Measurements from ENCODE around the gene COL4A2.
A peak's percentile ranks its signal among the peaks of the same experiment; 100 is the strongest.

COL4A2 gene

GRCh38 chr13:110322126-110322827 lies 15.2 kb downstream of the COL4A2 start:
- DNase-seq (ENCODE audit: low read depth) = no peak

- no peak for DNase-seq (ENCODE audit: low read depth)
These were observed 15.7 kb downstream of the COL4A2 start for GRCh38 chr13:110322828-110323171.

DNA sequence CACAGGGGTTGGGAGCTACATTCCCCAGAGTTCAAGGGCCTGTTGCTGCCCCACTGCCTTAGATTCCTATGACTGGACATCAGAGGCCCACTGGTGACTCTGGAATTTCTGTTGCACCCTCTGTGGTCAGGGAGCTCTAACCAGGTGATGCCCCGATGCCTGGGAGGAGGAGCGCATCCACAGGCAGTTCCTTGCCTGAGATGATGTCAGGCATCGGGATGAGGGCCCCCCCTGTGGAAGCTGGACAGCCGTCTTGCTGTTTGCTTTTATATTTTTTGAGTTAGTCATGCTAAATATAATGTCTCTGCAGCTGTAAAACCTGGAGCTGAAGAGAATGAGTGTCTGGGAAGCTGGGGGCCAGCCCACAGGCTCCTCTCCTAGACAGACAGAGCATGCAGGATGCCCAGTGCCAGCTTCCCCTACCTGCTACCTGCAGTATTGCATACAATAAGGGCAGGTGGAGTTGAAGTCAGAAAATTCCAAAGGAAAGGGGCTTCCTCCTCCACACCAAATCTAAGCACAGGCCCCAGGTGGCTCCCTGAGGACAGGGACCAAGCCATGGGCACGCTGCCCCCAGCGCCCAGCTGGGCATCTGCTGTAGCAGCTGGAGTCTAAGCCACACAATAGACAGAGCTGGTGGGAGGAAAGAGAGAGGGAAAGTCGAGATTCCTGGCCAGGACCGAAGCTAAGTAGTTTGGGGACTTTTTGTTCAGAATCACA lies 16.2 kb downstream of the COL4A2 start:
- DNase-seq (ENCODE audit: low read depth) = peak; percentile 72

GRCh38 chr13:110324026-110324749 lies 17.1 kb downstream of the COL4A2 start:
- DNase-seq (ENCODE audit: low read depth) = no peak

- DNase-seq (ENCODE audit: low read depth) = no peak
These were observed 19.3 kb downstream of the COL4A2 start for GRCh38 chr13:110326263-110326904.

- no peak for DNase-seq (ENCODE audit: low read depth)
These were observed 20.1 kb downstream of the COL4A2 start for GRCh38 chr13:110327051-110327721.

- DNase-seq (ENCODE audit: low read depth) = no peak
These were observed 21.5 kb downstream of the COL4A2 start for GRCh38 chr13:110328573-110328972.

- no peak for DNase-seq (ENCODE audit: low read depth)
These were observed 22.2 kb downstream of the COL4A2 start for GRCh38 chr13:110329258-110329657.

GRCh38 chr13:110329798-110330461 lies 22.8 kb downstream of the COL4A2 start:
- DNase-seq (ENCODE audit: low read depth) = no peak

DNA sequence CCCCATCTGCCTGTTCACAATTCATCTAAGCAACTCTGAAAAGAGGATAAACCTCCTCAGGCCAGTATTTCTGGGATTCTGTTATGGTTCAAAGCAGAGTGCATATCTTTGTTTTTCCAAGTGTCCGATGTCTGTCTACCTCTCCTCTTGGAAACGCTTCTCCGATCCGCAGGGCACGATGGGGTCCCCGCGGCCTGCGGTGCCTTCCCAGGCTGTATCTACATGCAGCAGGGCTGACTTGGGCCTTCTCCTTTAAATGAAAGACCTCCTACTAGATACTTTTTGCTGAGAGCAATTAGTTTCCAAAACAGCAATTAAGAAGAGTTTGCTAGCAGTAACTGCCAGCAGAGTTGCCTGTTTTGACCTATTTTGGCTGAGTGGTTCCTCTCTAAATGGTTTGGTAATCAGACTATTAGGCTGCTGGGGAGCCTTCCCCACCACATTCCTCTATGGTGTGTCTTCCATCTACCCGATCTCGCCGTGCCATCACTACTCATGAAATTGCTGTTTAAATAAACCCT lies 23.5 kb downstream of the COL4A2 start:
- no peak for DNase-seq (ENCODE audit: low read depth)

DNA sequence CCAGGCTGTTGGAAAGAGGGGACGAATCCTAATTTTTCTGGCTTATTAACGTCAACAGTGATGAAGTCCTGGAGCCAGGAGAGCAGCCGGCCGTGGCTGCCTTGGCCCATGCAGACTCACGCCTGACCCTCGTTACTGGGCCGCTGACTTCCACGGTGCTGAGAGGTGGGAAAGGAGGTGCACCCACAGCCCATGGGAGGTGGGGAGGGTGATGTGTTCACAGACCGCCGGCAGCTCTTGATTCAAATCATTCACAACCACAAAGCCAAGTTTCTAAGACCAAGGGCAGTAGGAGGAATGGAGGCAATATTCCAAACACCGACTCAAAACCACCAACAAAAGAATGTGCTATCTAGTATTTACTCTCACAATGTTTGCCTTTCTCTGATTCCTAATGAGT lies 24.3 kb downstream of the COL4A2 start:
- no peak for DNase-seq (ENCODE audit: low read depth)

DNA sequence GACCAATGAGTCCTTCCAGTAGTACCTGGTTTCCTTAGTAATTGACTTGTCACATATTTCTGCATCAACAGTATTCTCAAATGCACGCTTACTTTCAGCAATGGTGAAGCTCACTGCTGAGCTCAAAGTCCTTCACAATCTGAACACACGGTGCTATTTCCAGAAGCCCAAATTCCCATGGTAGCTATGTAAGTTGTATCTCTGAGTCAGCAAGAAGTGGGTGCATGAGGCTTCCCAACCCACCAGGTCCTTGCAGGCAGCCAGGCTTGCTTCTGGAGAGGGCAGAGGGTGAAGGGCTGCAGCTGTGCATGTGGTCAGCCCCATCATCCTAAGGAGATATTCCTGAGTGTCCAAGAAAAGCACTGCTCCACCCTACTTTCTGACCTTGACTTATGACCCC lies 25.7 kb downstream of the COL4A2 start:
- no peak for DNase-seq (ENCODE audit: low read depth)

GRCh38 chr13:110333837-110334236 lies 26.8 kb downstream of the COL4A2 start:
- DNase-seq (ENCODE audit: low read depth) = no peak

- no peak for DNase-seq (ENCODE audit: low read depth)
These were observed 27.2 kb downstream of the COL4A2 start for GRCh38 chr13:110334256-110334655.

GRCh38 chr13:110334841-110335490 lies 27.9 kb downstream of the COL4A2 start:
- no peak for DNase-seq (ENCODE audit: low read depth)

- no peak for DNase-seq (ENCODE audit: low read depth)
These were observed 29.0 kb downstream of the COL4A2 start for GRCh38 chr13:110336108-110336507.

- DNase-seq (ENCODE audit: low read depth) = no peak
These were observed 29.6 kb downstream of the COL4A2 start for GRCh38 chr13:110336681-110337080.

GRCh38 chr13:110337247-110337646 lies 30.2 kb downstream of the COL4A2 start:
- DNase-seq (ENCODE audit: low read depth) = no peak

- DNase-seq (ENCODE audit: low read depth) = no peak
These were observed 31.5 kb downstream of the COL4A2 start for GRCh38 chr13:110338441-110339101.

DNA sequence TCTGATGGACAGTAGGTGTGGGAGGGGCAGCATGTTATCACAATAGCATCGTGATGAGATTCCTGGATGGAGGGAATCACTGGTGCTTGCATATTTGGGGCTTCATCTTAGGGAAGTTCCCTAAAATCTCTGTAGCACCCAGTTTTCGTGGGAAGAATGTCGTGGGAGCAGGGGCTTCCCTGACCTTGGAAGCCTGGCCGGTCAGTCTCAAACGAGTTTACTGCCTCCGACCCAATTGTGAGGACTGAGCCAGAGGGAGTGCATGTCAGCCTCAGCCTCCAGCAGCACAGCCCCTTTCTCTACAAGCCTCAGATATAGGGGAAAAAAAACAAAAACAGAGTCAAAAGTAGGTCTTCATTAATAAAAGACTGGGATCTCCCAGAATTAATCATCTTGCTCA lies 32.2 kb downstream of the COL4A2 start:
- no peak for DNase-seq (ENCODE audit: low read depth)
